CD4-positive, alpha-beta memory T cell (primary cell): ENCODE measurements around the gene POLN. TPM values are rescaled to one million over a fixed set of nuclear protein-coding genes. Genes with fewer than 3 reads are reported as not detected.

Experiments used
- CTCF ChIA-PET: fragments of 350-600 bp; sonication (Branson Sonifier 250); formaldehyde crosslinking; loops from one replicate; lab custom pipeline; 2021; ENCODE audit warnings: inconsistent platforms; ENCODE audit not compliant: partially characterized antibody; lab: Charles Lee
- POLR2A ChIA-PET: fragments of 350-600 bp; sonication (Branson Sonifier 250); formaldehyde crosslinking; loops from one replicate; lab custom pipeline; 2021; ENCODE audit not compliant: partially characterized antibody; lab: Charles Lee
- DNase-seq, 5 donors: peaks; one replicate each; pipeline versions ENCODE4 v3.0.0 to v3.0.0-alpha.2; 2020 to 2022; ENCODE audit warnings: mixed read lengths in 1 of 5
- H3K27ac ChIP-seq: one replicate; pipeline ENCODE4 v1.7.0; 2013; ENCODE audit warnings: low read depth, low read length
- H3K27me3 ChIP-seq: 2 replicates; pipeline ENCODE4 v1.7.0; 2013; ENCODE audit warnings: mild to moderate bottlenecking, low read length, moderate library complexity; ENCODE audit not compliant: insufficient read depth
- H3K36me3 ChIP-seq: 2 replicates; pipeline ENCODE4 v1.7.0; 2013; ENCODE audit warnings: mild to moderate bottlenecking, low read length, moderate library complexity; ENCODE audit not compliant: insufficient read depth
- H3K4me1 ChIP-seq: 2 replicates; pipeline ENCODE4 v1.7.0; 2013; ENCODE audit warnings: mild to moderate bottlenecking, low read length, moderate library complexity; ENCODE audit not compliant: insufficient read depth
- H3K4me3 ChIP-seq, 2 donors: one replicate each; pipeline ENCODE4 v1.7.0; 2013; ENCODE audit warnings: low read length in 2 of 2, mild to moderate bottlenecking in 1 of 2
- H3K9me3 ChIP-seq, 2 donors: one replicate each; pipeline ENCODE4 v1.7.0; 2013; ENCODE audit warnings: low read length in 2 of 2, control low read depth in 1 of 2; ENCODE audit not compliant: control insufficient read depth in 1 of 2
- H3K27ac Mint-ChIP-seq, 7 donors: one replicate each; pipeline ENCODE4 v1.8.0; 2020 to 2021; ENCODE audit warnings: mixed read lengths in 7 of 7, mild to moderate bottlenecking in 6 of 7, inconsistent platforms in 3 of 7, moderate library complexity in 3 of 7
- H3K27me3 Mint-ChIP-seq, 2 donors: one replicate each; pipeline ENCODE4 v1.8.0; 2020 to 2021; ENCODE audit warnings: mixed read lengths in 2 of 2
- H3K36me3 Mint-ChIP-seq, 2 donors: one replicate each; pipeline ENCODE4 v1.8.0; 2020 to 2021; ENCODE audit warnings: mixed read lengths in 2 of 2, inconsistent platforms in 1 of 2, mild to moderate bottlenecking in 1 of 2
- H3K4me1 Mint-ChIP-seq, 4 donors: one replicate each; pipeline ENCODE4 v1.8.0; 2020 to 2021; ENCODE audit warnings: mixed read lengths in 4 of 4, mild to moderate bottlenecking in 1 of 4
- H3K4me3 Mint-ChIP-seq, 8 donors: one replicate each; pipeline ENCODE4 v1.8.0; 2020 to 2021; ENCODE audit warnings: mixed read lengths in 8 of 8, mild to moderate bottlenecking in 7 of 8, moderate library complexity in 6 of 8, inconsistent platforms in 3 of 8
- H3K9me3 Mint-ChIP-seq, 8 donors: one replicate each; pipeline ENCODE4 v1.8.0; 2020 to 2021; ENCODE audit warnings: mixed read lengths in 8 of 8, mild to moderate bottlenecking in 5 of 8, inconsistent platforms in 3 of 8, moderate library complexity in 1 of 8
- intact Hi-C: fragments of 100-400 bp; cut with micrococcal nuclease; formaldehyde crosslinking; loops from one replicate; pipeline ENCODE4 v1.15.1; 2023
- polyA plus RNA-seq, 2 donors: library from polyadenylated mRNA; unstranded; fragments of 300-500 nt; fragmentation: Illumina TruSeq; gene quantifications; one replicate each; pipeline ENCODE4 v1.2.3, GENCODE V29; 2021
- total RNA-seq, 2 experiments: library from RNA; stranded (reverse); gene quantifications; one replicate each; pipeline ENCODE4 v1.2.3, GENCODE V29; 2021

Gene POLN
- total and polyA plus RNA-seq, 4 experiments from 2014 or later, result 0.24 to 4.4 (median 2.8) TPM

- Mint-ChIP-seq H3K4me1 (peaks cover 8 to 27% (median 12%) of the 10 kb centered on the region in 4 donors), H3K27ac (peak overlapping the region in 1 of 7 donors; percentile 59), H3K27me3 (no peaks in the 10 kb centered on the region), H3K9me3 (peaks cover 0 to 2% (median 0%) of the 10 kb centered on the region in 8 donors), H3K4me3 (no peak overlapping the region), H3K36me3 (peaks cover 17 to 36% of the 10 kb centered on the region in 2 donors)
- intact Hi-C loops, result no loop called here
- Histone ChIP-seq H3K4me3 (no peak overlapping the region), H3K27ac (no peak overlapping the region), H3K9me3 (no peaks in the 10 kb centered on the region), H3K27me3 (no peaks in the 10 kb centered on the region), H3K36me3 (peaks cover 29% of the 10 kb centered on the region), H3K4me1 (peaks cover 31% of the 10 kb centered on the region)
- DNase-seq, result peak in 1 of 5 donors; percentile 13
- ChIA-PET CTCF (no interaction called here), POLR2A (interaction anchor here (0.9 kb wide), 1 partner anchor 10 kb away, joined by 4 read pairs; no protein-coding TSS in a partner anchor)
Observed at GRCh38 chr4:2255501-2256155, 13.7 kb upstream of the POLN start.

- peaks cover 0 to 2% (median 0%) of the 10 kb centered on the region in 8 donors for H3K9me3 Mint-ChIP-seq
- peak in 1 of 5 donors; percentile 24 for DNase-seq
- peaks cover 34% of the 10 kb centered on the region for H3K36me3 ChIP-seq
Observed at GRCh38 chr4:2254665-2255500, 13.0 kb upstream of the POLN start.

DNA sequence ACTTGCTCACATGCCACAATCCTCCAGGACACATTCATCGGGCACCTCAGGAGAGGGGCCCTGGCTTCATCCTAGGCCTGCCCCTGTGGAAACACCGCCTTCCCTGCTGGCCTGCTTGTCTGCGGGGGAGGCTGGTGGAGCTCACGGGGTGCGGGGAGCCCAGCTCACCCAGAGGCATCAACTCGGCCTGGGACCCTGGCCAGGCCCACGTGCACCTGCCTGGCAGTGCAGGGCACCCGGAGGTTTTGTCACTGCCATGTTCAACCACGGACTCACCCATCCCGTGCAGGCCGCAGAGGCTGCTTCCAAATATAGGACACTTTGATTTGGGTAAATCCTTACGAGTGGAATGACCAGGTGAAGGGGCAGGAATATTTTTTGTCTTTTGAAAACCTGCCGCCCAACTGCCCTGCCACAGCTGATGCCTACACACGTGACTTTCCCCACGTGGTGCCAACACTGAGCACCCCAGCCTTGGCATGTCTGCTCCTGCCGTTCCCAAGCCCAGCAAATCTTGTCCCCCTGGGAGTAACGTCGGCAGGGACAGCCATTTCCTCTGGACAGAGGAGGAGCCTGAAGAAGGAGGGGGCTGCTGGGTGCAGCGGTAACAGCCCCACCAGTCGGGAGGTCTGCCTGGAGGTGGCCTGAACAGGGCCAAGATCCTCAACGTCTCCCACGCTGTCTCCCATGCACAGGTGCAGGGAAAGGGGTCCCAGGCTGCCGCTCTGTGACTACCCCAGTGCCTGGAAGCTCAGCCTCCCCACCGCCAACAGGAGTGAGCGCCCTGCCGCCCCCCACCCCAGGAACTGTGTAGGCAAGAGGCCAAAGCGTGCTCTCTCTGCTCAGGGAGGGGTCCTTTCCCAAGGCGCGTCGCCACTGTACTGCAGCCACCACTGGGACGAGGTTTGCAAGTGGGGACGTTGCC is 11.5 kb upstream of the POLN start:
- Mint-ChIP-seq H3K9me3 (peaks cover 0 to 2% (median 0%) of the 10 kb centered on the region in 8 donors), H3K36me3 (peaks cover 17 to 45% of the 10 kb centered on the region in 2 donors), H3K4me3 (no peak overlapping the region), H3K27ac (peak overlapping the region in 3 of 7 donors; percentile 3 to 86 (median 27)), H3K4me1 (peaks cover 5 to 22% (median 9%) of the 10 kb centered on the region in 4 donors), H3K27me3 (no peaks in the 10 kb centered on the region)
- H3K36me3 ChIP-seq, result peaks cover 44% of the 10 kb centered on the region
- intact Hi-C loops, result no loop called here
- H3K4me3 ChIP-seq, result no peak overlapping the region
- no peaks in the 10 kb centered on the region for H3K9me3 ChIP-seq
- peak in 1 of 5 donors; percentile 9 for DNase-seq
- no peak overlapping the region for H3K27ac ChIP-seq
- POLR2A ChIA-PET, result interaction anchor here (0.8 kb wide), 1 partner anchor 9 kb away, joined by 3 read pairs; the partner anchor contains the start of gene MXD4
- peaks cover 9% of the 10 kb centered on the region for H3K4me1 ChIP-seq
- CTCF ChIA-PET, result no interaction called here
- no peaks in the 10 kb centered on the region for H3K27me3 ChIP-seq

More at GRCh38 chr4:2254665-2255500, 13.0 kb upstream of the POLN start:
- no peak overlapping the region for H3K4me3 ChIP-seq
- ChIA-PET CTCF (no interaction called here), POLR2A (interaction anchor here (0.9 kb wide), 1 partner anchor 9 kb away, joined by 4 read pairs; no protein-coding TSS in a partner anchor)
- no peaks in the 10 kb centered on the region for H3K9me3 ChIP-seq
- intact Hi-C loops, result no loop called here
- H3K27ac ChIP-seq, result no peak overlapping the region
- no peaks in the 10 kb centered on the region for H3K27me3 ChIP-seq
- peaks cover 23% of the 10 kb centered on the region for H3K4me1 ChIP-seq
- H3K4me3 Mint-ChIP-seq, result no peak overlapping the region
- H3K36me3 Mint-ChIP-seq, result peaks cover 17 to 39% of the 10 kb centered on the region in 2 donors
- H3K27me3 Mint-ChIP-seq, result no peaks in the 10 kb centered on the region
- peaks cover 5 to 22% (median 10%) of the 10 kb centered on the region in 4 donors for H3K4me1 Mint-ChIP-seq
- peak overlapping the region in 6 of 7 donors; percentile 9 to 69 (median 41) for H3K27ac Mint-ChIP-seq

DNA sequence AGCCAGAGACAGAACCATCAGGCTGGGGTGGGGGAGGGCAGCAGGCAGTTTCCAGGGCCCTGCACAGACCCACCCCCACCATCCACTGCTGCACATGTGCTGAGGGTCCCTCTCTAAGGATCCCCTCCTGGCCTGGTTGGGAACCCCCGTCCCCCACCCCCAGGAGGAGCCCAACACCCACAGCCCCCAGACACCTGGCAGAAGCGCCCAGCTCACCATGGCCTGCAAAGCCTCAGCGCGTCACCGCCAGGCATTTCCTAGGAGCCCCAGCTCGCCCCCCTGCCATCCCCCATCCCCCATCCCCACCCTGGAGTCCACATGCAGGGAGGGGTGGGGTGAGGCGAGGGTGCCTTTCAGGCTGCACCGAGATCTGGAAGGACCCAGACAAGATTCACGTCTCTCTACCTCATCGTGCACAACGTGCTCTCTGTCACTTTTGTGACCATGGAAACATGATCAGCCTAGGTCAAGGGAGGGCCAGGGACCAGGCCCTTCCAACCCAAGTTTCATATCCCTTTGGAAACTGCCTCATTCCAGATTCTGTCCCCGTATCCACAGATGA is 10.7 kb upstream of the POLN start:
- intact Hi-C loops, result no loop called here
- H3K4me3 ChIP-seq, result no peak overlapping the region
- H3K27ac ChIP-seq, result no peak overlapping the region
- POLR2A ChIA-PET, result no interaction called here
- no peaks in the 10 kb centered on the region for H3K27me3 Mint-ChIP-seq
- H3K4me3 Mint-ChIP-seq, result no peak overlapping the region
- H3K36me3 ChIP-seq, result peaks cover 41% of the 10 kb centered on the region
- peaks cover 0 to 2% (median 0%) of the 10 kb centered on the region in 8 donors for H3K9me3 Mint-ChIP-seq
- DNase-seq, result peak in 1 of 5 donors; percentile 29
- H3K4me1 Mint-ChIP-seq, result peaks cover 5 to 16% (median 9%) of the 10 kb centered on the region in 4 donors
- CTCF ChIA-PET, result no interaction called here
- H3K36me3 Mint-ChIP-seq, result peaks cover 13 to 42% of the 10 kb centered on the region in 2 donors
- peak overlapping the region in 6 of 7 donors; percentile 3 to 86 (median 51) for H3K27ac Mint-ChIP-seq
- no peaks in the 10 kb centered on the region for H3K9me3 ChIP-seq
- peaks cover 5% of the 10 kb centered on the region for H3K4me1 ChIP-seq
- no peaks in the 10 kb centered on the region for H3K27me3 ChIP-seq

DNA sequence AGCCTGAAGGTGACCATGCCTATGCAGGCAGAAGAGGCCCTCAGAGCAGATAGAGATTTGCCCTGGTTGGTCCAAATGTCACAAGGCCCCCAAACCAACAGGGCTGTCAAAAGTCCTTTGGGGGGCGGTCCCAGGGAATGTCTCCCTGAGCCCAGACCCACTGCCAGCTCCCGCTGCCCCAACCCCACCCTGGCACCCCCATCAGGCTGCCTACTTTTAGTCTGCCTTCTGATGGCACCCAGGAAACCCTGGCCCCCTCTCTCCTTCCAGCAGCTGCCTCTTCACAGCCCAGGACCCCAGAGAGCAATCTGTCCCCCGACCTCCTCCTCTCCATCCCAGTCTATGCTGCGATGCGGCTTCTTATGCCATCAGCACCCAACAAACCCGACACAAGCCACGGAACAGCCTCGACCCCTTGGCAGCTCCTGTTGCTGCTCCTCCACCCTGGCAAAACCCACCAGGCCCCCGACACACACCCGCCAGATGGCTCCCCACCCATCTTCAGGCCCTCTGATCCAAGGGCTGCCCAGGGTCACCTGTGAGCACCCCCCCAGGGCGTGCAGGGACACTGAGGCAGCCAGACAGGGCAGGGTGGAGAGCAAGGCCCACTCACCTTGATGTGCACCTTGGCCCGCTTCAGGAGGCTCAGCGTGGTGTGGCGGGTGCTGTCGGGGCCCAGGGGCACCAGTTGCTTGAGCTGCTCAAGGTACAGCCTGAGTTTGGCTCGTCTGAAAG is 10.0 kb upstream of the POLN start:
- Histone ChIP-seq H3K4me3 (no peak overlapping the region), H3K27ac (no peak overlapping the region), H3K27me3 (no peaks in the 10 kb centered on the region), H3K4me1 (no peaks in the 10 kb centered on the region), H3K9me3 (no peaks in the 10 kb centered on the region), H3K36me3 (peaks cover 38% of the 10 kb centered on the region)
- H3K4me1 Mint-ChIP-seq, result peaks cover 4 to 11% (median 9%) of the 10 kb centered on the region in 4 donors
- H3K27me3 Mint-ChIP-seq, result no peaks in the 10 kb centered on the region
- no peak overlapping the region for H3K4me3 Mint-ChIP-seq
- CTCF ChIA-PET, result no interaction called here
- intact Hi-C loops, result no loop called here
- H3K9me3 Mint-ChIP-seq, result peaks cover 0 to 2% (median 0%) of the 10 kb centered on the region in 8 donors
- peak in 1 of 5 donors; percentile 30 for DNase-seq
- H3K36me3 Mint-ChIP-seq, result peaks cover 13 to 39% of the 10 kb centered on the region in 2 donors
- peak overlapping the region in 1 of 7 donors; percentile 18 for H3K27ac Mint-ChIP-seq
- POLR2A ChIA-PET, result interaction anchor here (1.5 kb wide), 1 partner anchor 8 kb away, joined by 3 read pairs; no protein-coding TSS in a partner anchor
